ENCODE results near the gene ZNF552.
A peak's percentile ranks its signal among the peaks of the same experiment; 100 is the strongest.
"Not testable (repeated sequence)": the region's sequence is repeated elsewhere in the genome, so short reads cannot be mapped to it uniquely, and the experiment has no call there.

The ZNF552 gene

DNA sequence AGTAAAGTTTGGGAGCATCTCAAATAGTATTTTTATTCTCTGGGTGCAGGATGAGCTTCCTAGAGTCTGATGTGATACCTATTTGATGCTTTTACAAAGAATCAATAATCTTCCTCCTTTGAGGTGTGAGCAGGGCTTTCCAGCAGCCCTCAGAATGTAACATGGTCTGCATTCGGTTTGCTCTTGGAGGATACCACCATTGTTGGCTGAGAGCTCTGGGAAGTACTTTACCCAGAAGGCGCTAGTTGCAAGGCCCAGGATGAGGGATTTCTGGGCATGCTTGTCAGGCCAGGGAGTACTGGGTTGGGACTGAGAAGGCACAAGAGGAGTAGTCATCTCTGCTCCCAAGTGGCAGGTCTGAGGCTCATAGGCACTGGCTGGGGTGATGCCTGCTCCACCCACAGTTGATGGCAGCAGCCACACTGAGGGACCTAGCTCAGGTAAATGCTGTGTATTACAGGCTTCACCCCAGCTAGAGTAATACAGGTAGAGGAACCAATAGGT is 34.5 kb upstream of the ZNF552 start:
- peaks cover 21% of the 10 kb centered on the region for H3K36me3 ChIP-seq (replicated peaks; ENCODE audit: low read depth, low read length)
- H3K9ac ChIP-seq (ENCODE audit: low read length); H3K27ac ChIP-seq (ENCODE audit: low read length): not testable (repeated sequence)

GRCh38 chr19:57847164-57847563 is 32.5 kb upstream of the ZNF552 start:
- peaks cover 74% of the 10 kb centered on the region for H3K79me2 ChIP-seq (ENCODE audit: low read length)
- peaks cover 13% of the 10 kb centered on the region for H3K4me1 ChIP-seq (ENCODE audit: low read length)
- not testable (repeated sequence) for H3K4me2 ChIP-seq (ENCODE audit: low read length); H3K9ac ChIP-seq (ENCODE audit: low read length); H3K4me3 ChIP-seq (ENCODE audit: low read length); H3K27ac ChIP-seq (ENCODE audit: low read length); H3K27me3 ChIP-seq (ENCODE audit: low read depth, low read length); H3K9me3 ChIP-seq (ENCODE audit: insufficient read depth, low read length); H2AFZ ChIP-seq (ENCODE audit: low read depth, low read length)
- H3K36me3 ChIP-seq (replicated peaks; ENCODE audit: low read depth, low read length) = peaks cover 25% of the 10 kb centered on the region
- H4K20me1 ChIP-seq (ENCODE audit: insufficient read depth, low read length) = peaks cover 34% of the 10 kb centered on the region

More for the DNA sequence above, 34.5 kb upstream of the ZNF552 start:
- not testable (repeated sequence) for H2AFZ ChIP-seq (ENCODE audit: low read depth, low read length); H3K9me3 ChIP-seq (ENCODE audit: insufficient read depth, low read length); H3K27me3 ChIP-seq (ENCODE audit: low read depth, low read length)
- Histone ChIP-seq H3K79me2 (ENCODE audit: low read length) (peaks cover 73% of the 10 kb centered on the region), H3K4me1 (ENCODE audit: low read length) (peaks cover 13% of the 10 kb centered on the region), H3K4me2 (ENCODE audit: low read length) (peak overlapping the region; percentile 47), H4K20me1 (ENCODE audit: insufficient read depth, low read length) (peaks cover 30% of the 10 kb centered on the region), H3K4me3 (ENCODE audit: low read length) (peak overlapping the region; percentile 91)

DNA sequence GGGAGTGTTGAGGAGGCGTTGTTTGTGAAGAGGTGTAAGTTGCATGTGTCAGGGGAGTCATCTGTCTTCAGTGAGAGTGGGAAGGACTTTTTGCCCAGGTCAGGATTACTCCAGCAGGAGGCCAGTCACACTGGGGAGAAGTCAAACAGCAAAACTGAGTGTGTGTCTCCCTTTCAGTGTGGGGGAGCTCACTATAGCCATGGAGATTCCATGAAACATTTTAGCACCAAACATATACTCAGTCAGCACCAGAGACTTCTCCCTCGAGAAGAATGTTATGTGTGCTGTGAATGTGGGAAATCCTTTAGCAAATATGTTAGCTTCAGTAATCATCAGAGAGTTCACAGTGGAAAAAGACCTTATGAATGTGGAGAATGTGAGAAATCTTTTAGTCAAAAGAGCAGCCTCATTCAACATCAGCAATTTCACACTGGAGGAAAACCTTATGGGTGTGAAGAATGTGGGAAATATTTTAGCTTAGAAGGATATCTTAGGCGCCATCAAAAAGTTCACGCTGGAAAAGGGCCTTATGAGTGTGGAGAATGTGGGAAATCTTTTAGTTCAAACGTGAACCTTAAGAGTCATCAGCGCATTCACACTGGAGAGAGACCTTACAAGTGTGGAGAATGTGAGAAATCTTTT is 26.5 kb upstream of the ZNF552 start:
- peaks cover 96% of the 10 kb centered on the region for H3K79me2 ChIP-seq (ENCODE audit: low read length)
- no peak for TF ChIP-seq EZH2phosphoT487 (IDR thresholded peaks at IDR 0.05; ENCODE audit: low read depth)
- TF ChIP-seq, protein P1, sequence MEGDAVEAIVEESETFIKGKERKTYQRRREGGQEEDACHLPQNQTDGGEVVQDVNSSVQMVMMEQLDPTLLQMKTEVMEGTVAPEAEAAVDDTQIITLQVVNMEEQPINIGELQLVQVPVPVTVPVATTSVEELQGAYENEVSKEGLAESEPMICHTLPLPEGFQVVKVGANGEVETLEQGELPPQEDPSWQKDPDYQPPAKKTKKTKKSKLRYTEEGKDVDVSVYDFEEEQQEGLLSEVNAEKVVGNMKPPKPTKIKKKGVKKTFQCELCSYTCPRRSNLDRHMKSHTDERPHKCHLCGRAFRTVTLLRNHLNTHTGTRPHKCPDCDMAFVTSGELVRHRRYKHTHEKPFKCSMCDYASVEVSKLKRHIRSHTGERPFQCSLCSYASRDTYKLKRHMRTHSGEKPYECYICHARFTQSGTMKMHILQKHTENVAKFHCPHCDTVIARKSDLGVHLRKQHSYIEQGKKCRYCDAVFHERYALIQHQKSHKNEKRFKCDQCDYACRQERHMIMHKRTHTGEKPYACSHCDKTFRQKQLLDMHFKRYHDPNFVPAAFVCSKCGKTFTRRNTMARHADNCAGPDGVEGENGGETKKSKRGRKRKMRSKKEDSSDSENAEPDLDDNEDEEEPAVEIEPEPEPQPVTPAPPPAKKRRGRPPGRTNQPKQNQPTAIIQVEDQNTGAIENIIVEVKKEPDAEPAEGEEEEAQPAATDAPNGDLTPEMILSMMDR (IDR thresholded peaks at IDR 0.05; ENCODE audit: low read depth, low read length) = no peak
- peaks cover 29% of the 10 kb centered on the region for H3K36me3 ChIP-seq (replicated peaks; ENCODE audit: low read depth, low read length)
- no peak overlapping the region for H3K4me2 ChIP-seq (ENCODE audit: low read length)
- no peaks in the 10 kb centered on the region for H3K4me1 ChIP-seq (ENCODE audit: low read length)
- no peaks in the 10 kb centered on the region for H3K9me3 ChIP-seq (ENCODE audit: insufficient read depth, low read length)
- H3K9ac ChIP-seq (ENCODE audit: low read length) = no peak overlapping the region
- no peaks in the 10 kb centered on the region for H3K27me3 ChIP-seq (ENCODE audit: low read depth, low read length)
- peaks cover 35% of the 10 kb centered on the region for H4K20me1 ChIP-seq (ENCODE audit: insufficient read depth, low read length)
- no peak overlapping the region for H3K4me3 ChIP-seq (ENCODE audit: low read length)
- H2AFZ ChIP-seq (ENCODE audit: low read depth, low read length) = no peak overlapping the region
- no peak overlapping the region for H3K27ac ChIP-seq (ENCODE audit: low read length)

GRCh38 chr19:57838622-57839191 is 24.0 kb upstream of the ZNF552 start:
- Histone ChIP-seq H3K36me3 (replicated peaks; ENCODE audit: low read depth, low read length) (peaks cover 14% of the 10 kb centered on the region), H3K79me2 (ENCODE audit: low read length) (peaks cover 87% of the 10 kb centered on the region), H4K20me1 (ENCODE audit: insufficient read depth, low read length) (peaks cover 27% of the 10 kb centered on the region)
- not testable (repeated sequence) for H3K27me3 ChIP-seq (ENCODE audit: low read depth, low read length); H3K4me3 ChIP-seq (ENCODE audit: low read length); H3K9ac ChIP-seq (ENCODE audit: low read length); H3K9me3 ChIP-seq (ENCODE audit: insufficient read depth, low read length); H3K4me2 ChIP-seq (ENCODE audit: low read length); H2AFZ ChIP-seq (ENCODE audit: low read depth, low read length); H3K27ac ChIP-seq (ENCODE audit: low read length); H3K4me1 ChIP-seq (ENCODE audit: low read length)

DNA sequence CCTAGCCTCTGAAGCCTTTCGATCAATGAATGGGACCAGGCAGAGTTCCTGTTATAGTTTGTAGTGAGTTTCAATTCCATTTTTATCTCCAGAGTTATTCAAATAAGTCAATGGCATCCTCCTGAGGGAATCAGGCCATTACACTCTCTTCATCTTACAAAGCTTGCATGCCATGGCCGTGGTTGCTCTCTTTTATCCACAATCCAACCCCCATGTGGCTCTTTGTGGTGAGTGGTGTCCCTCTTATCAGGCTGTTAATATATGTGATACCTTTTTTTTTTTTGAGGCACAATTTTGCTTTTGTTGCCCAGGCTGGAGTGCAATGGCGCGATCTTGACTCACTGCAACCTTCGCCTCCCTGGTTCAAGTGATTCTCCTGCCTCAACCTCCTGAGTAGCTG is 22.3 kb upstream of the ZNF552 start:
- not testable (repeated sequence) for H3K9me3 ChIP-seq (ENCODE audit: insufficient read depth, low read length); H3K4me3 ChIP-seq (ENCODE audit: low read length); H2AFZ ChIP-seq (ENCODE audit: low read depth, low read length); H3K27ac ChIP-seq (ENCODE audit: low read length); H3K9ac ChIP-seq (ENCODE audit: low read length); H3K4me2 ChIP-seq (ENCODE audit: low read length); H3K36me3 ChIP-seq (replicated peaks; ENCODE audit: low read depth, low read length); H3K27me3 ChIP-seq (ENCODE audit: low read depth, low read length); H3K4me1 ChIP-seq (ENCODE audit: low read length)
- Histone ChIP-seq H4K20me1 (ENCODE audit: insufficient read depth, low read length) (peaks cover 18% of the 10 kb centered on the region), H3K79me2 (ENCODE audit: low read length) (peaks cover 84% of the 10 kb centered on the region)

- Histone ChIP-seq H3K27ac (ENCODE audit: low read length) (no peak within 1 kb of the TSS), H3K4me3 (ENCODE audit: low read length) (no peak within 1 kb of the TSS), H3K4me2 (ENCODE audit: low read length) (no peak within 1 kb of the TSS), H3K4me1 (ENCODE audit: low read length) (no peaks in the 10 kb centered on the region), H3K9ac (ENCODE audit: low read length) (no peak within 1 kb of the TSS), H3K36me3 (replicated peaks; ENCODE audit: low read depth, low read length) (peaks cover 17% of the 10 kb centered on the region), H2AFZ (ENCODE audit: low read depth, low read length) (no peak within 1 kb of the TSS), H3K79me2 (ENCODE audit: low read length) (peaks cover 89% of the 10 kb centered on the region), H4K20me1 (ENCODE audit: insufficient read depth, low read length) (peaks cover 41% of the 10 kb centered on the region; the same call in 1 of the 2 replicates), H3K27me3 (ENCODE audit: low read depth, low read length) (no peaks in the 10 kb centered on the region), H3K9me3 (ENCODE audit: insufficient read depth, low read length) (no peaks in the 10 kb centered on the region)
- TF ChIP-seq EZH2phosphoT487 (IDR thresholded peaks at IDR 0.05; ENCODE audit: low read depth) = no peak
- TF ChIP-seq, protein P1 (IDR thresholded peaks at IDR 0.05; ENCODE audit: low read depth, low read length) = peak; percentile 66
Observed at GRCh38 chr19:57830071-57830602, 15.4 kb upstream of the ZNF552 start, which contains the start of gene ZNF587B. Gene ZNF587B, plus strand, starts transcription at chr19:57830299. Its CDS starts 230 bp downstream, at chr19:57830529.
